Keratinocyte (primary cell): Measurements from ENCODE around the gene NCF2. TPM values are rescaled to one million over a fixed set of nuclear protein-coding genes. Genes with fewer than 3 reads are reported as not detected.

Source experiments
- DNase-seq: peaks from one replicate; pipeline ENCODE4 v3.0.0-alpha.2; 2011; ENCODE audit warnings: low read depth, missing footprints, low spot score
- FAIRE-seq: peaks from 2 replicates; lab custom pipeline; 2011; peaks lifted over from hg19 to GRCh38; lab: Jason Lieb, UNC
- H2AFZ ChIP-seq: 2 replicates; pipeline ENCODE4 v1.6.0; 2012; ENCODE audit warnings: low read length, control low read depth, inconsistent platforms; ENCODE audit not compliant: control insufficient read depth
- H3K27ac ChIP-seq: 2 replicates; pipeline ENCODE4 v1.5.1; 2011; ENCODE audit warnings: low read length; ENCODE audit not compliant: control insufficient read depth, insufficient read depth
- H3K27me3 ChIP-seq: 3 replicates; pipeline ENCODE4 v1.6.0; 2011; ENCODE audit warnings: low read length; ENCODE audit not compliant: control insufficient read depth, insufficient read depth; ENCODE audit errors: extremely low read depth
- H3K36me3 ChIP-seq, 2 experiments: 2 replicates in 1 of 2; 3 replicates in 1 of 2; pipeline ENCODE4 v1.5.1; 2011; ENCODE audit warnings: low read length in 2 of 2, mild to moderate bottlenecking in 1 of 2; ENCODE audit not compliant: control insufficient read depth in 2 of 2, insufficient read depth in 2 of 2; ENCODE audit errors: extremely low read depth in 1 of 2
- H3K4me1 ChIP-seq: 3 replicates; pipeline ENCODE4 v1.5.1; 2011; ENCODE audit warnings: low read length; ENCODE audit not compliant: control insufficient read depth, insufficient read depth; ENCODE audit errors: extremely low read depth
- H3K4me2 ChIP-seq: 3 replicates; pipeline ENCODE4 v1.6.0; 2011; ENCODE audit warnings: low read depth, low read length; ENCODE audit not compliant: control insufficient read depth, insufficient read depth; ENCODE audit errors: extremely low read depth
- H3K4me3 ChIP-seq, 3 experiments: fragments of 200-600 bp in 1 of 3; sonication (generic) in 1 of 3; 2 replicates in 2 of 3; 3 replicates in 1 of 3; pipeline ENCODE4 v1.5.1; 2011 to 2016; ENCODE audit warnings: low read length in 3 of 3, mild to moderate bottlenecking in 3 of 3, control low read depth in 2 of 3, inconsistent platforms in 1 of 3, low read depth in 1 of 3, mixed read lengths in 1 of 3, mixed run types in 1 of 3, moderate library complexity in 1 of 3; ENCODE audit not compliant: control insufficient read depth in 2 of 3, insufficient read depth in 2 of 3; ENCODE audit errors: extremely low read depth in 1 of 3
- H3K79me2 ChIP-seq: 2 replicates; pipeline ENCODE4 v1.6.0; 2012; ENCODE audit warnings: low read length; ENCODE audit not compliant: control insufficient read depth, insufficient read depth
- H3K9ac ChIP-seq: 3 replicates; pipeline ENCODE4 v1.6.0; 2011; ENCODE audit warnings: low read length; ENCODE audit not compliant: control insufficient read depth, insufficient read depth; ENCODE audit errors: extremely low read depth
- H3K9me1 ChIP-seq: 3 replicates; pipeline ENCODE4 v1.6.0; 2011; ENCODE audit warnings: low read length; ENCODE audit not compliant: control insufficient read depth, insufficient read depth; ENCODE audit errors: extremely low read depth
- H3K9me3 ChIP-seq: 2 replicates; pipeline ENCODE4 v1.5.1; 2012; ENCODE audit warnings: low read depth, low read length; ENCODE audit not compliant: control insufficient read depth
- H4K20me1 ChIP-seq: 3 replicates; pipeline ENCODE4 v1.6.0; 2011; ENCODE audit warnings: low read length; ENCODE audit not compliant: control insufficient read depth, insufficient read depth; ENCODE audit errors: extremely low read depth
- EZH2 ChIP-seq: IDR thresholded peaks from one replicate; pipeline ENCODE4 v1.6.1; 2012; ENCODE audit warnings: inconsistent platforms, mild to moderate bottlenecking, low read length, moderate library complexity
- dilution Hi-C: fragments of 300-500 bp; cut with MboI; formaldehyde crosslinking; loops from one replicate; pipeline ENCODE4 v1.7.0; 2020; ENCODE audit warnings: low sequenced_read_pairs; ENCODE audit not compliant: extremely low pct_ligation_motif_present
- polyA plus RNA-seq, 5 experiments: library from polyadenylated mRNA; depleted of rRNA in 3 of 5; stranded (reverse) in 3 of 5; stranded (forward) in 1 of 5; unstranded in 1 of 5; fragments of >200 nt; gene quantifications; 1 replicate in 1 of 5; 2 replicates in 3 of 5; 3 replicates in 1 of 5; pipeline versions ENCODE4 v1.2.1 to v1.2.3, GENCODE V29; 2011 to 2012; ENCODE audit warnings: missing spikeins in 2 of 5, low read depth in 1 of 5, low replicate concordance in 1 of 5
- TF ChIP-seq, protein P1 (sequence below), 3 experiments: IDR thresholded peaks in 1 of 3; conservative IDR thresholded peaks in 1 of 3; optimal IDR thresholded peaks in 1 of 3; 2 replicates in 2 of 3; 3 replicates in 1 of 3; pipeline versions ENCODE3 to v1.5.1; 2011; ENCODE audit warnings: low read length in 3 of 3, mild to moderate bottlenecking in 3 of 3, moderate library complexity in 2 of 3, control low read depth in 1 of 3, inconsistent platforms in 1 of 3; ENCODE audit not compliant: insufficient read depth in 2 of 3; ENCODE audit errors: extremely low read depth in 1 of 3

Gene NCF2
- polyA plus RNA-seq, 1 donor (not counting 4 experiments of a cell fraction or from before 2014, with no cell fraction given): 9.2 TPM

DNA sequence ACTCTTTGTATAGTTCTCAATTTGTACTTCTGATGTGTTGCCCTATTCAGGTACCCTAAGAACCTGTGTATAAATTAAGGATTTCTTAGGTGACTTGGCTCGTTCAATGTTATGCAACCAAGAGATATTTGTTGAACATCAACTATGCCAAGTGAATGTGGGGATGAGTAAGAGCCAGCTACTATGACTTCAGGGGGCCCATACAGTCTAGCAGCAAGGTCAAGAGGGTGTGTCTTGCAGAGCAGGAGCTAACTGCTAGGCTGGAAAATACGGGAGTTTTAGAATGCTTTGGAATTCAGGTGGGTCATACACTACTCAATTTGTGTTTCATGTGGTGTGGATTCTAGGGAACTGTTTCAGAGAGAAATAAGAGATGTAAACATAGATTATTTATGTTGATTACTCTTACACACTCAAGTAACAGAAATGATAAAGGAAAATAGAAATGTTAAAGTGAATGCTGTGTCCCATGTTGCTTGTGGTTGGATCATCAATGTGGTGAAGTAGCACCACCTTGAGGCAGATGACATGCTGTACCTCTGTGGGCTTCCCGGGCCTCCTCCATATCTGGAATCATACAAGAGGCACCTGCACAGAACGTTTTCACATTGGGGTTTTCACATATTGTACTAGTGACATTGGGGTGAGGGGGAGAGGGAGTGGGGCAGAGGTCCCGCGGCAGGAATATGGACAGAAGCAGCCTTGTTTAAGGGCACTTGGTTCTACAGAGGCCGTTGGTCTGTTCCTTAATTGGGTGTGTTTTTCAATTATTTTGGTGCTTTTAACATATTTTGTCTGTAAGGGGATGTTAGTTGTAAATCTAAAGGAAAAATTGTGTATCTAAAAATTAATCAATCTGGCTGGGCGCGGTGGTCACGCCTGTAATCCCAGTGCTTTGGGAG lies 32.9 kb upstream of the NCF2 start:
- dilution Hi-C loops: no loop called here
- peak overlapping the region; percentile 70 for H3K27ac ChIP-seq
- H3K27me3 ChIP-seq: no peaks in the 10 kb centered on the region

DNA sequence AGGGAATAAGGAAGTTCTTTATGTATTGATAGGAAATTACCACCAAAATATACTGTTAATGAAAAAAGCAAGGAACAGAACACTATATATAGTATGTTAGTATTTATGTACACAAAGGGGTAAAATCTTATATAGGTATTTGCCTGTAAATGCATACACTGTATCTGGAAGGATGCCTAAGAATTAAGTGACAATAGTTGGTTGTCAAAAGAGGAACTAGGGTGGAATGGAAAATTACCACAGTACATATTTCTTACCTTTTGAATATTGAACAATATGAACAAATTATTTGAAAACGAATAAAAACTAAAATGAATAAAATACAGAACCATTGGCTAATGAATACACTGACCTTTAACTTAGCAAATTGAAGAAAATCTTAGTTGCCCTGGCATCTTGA lies 31.8 kb upstream of the NCF2 start:
- H3K27me3 ChIP-seq: no peaks in the 10 kb centered on the region
- dilution Hi-C loops: no loop called here
- no peaks in the 10 kb centered on the region for H4K20me1 ChIP-seq
- no peak for DNase-seq
- H3K9me3 ChIP-seq: no peaks in the 10 kb centered on the region
- H2AFZ ChIP-seq: no peak overlapping the region
- no peaks in the 10 kb centered on the region for H3K9me1 ChIP-seq
- peaks cover 3 to 4% of the 10 kb centered on the region in 2 experiments for H3K36me3 ChIP-seq
- no peak overlapping the region for H3K27ac ChIP-seq
- H3K4me3 ChIP-seq: no peak overlapping the region
- no peak for FAIRE-seq
- no peak overlapping the region for H3K9ac ChIP-seq
- peaks cover 26% of the 10 kb centered on the region for H3K4me1 ChIP-seq
- TF ChIP-seq, protein P1, sequence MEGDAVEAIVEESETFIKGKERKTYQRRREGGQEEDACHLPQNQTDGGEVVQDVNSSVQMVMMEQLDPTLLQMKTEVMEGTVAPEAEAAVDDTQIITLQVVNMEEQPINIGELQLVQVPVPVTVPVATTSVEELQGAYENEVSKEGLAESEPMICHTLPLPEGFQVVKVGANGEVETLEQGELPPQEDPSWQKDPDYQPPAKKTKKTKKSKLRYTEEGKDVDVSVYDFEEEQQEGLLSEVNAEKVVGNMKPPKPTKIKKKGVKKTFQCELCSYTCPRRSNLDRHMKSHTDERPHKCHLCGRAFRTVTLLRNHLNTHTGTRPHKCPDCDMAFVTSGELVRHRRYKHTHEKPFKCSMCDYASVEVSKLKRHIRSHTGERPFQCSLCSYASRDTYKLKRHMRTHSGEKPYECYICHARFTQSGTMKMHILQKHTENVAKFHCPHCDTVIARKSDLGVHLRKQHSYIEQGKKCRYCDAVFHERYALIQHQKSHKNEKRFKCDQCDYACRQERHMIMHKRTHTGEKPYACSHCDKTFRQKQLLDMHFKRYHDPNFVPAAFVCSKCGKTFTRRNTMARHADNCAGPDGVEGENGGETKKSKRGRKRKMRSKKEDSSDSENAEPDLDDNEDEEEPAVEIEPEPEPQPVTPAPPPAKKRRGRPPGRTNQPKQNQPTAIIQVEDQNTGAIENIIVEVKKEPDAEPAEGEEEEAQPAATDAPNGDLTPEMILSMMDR (optimal IDR thresholded peaks at IDR 0.05 in 1 of 3, IDR thresholded peaks at IDR 0.05 in 1 of 3, conservative IDR thresholded peaks at IDR 0.05 in 1 of 3; ENCODE audit: extremely low read depth in 1 of 3, insufficient read depth in 2 of 3, low read length in 3 of 3): no peak
- no peak for TF ChIP-seq EZH2
- H3K79me2 ChIP-seq: no peaks in the 10 kb centered on the region
- no peak overlapping the region for H3K4me2 ChIP-seq

More for the DNA sequence above, 32.9 kb upstream of the NCF2 start:
- Histone ChIP-seq H3K9me3 (no peaks in the 10 kb centered on the region), H3K4me1 (peaks cover 26% of the 10 kb centered on the region), H3K36me3 (peaks cover 6 to 7% of the 10 kb centered on the region in 2 experiments), H2AFZ (no peak overlapping the region), H4K20me1 (no peaks in the 10 kb centered on the region), H3K4me3 (no peak overlapping the region), H3K9ac (peak overlapping the region; percentile 47), H3K79me2 (peaks cover 2% of the 10 kb centered on the region), H3K9me1 (no peaks in the 10 kb centered on the region), H3K4me2 (peak overlapping the region; percentile 50)
- TF ChIP-seq, protein P1 (optimal IDR thresholded peaks at IDR 0.05 in 1 of 3, IDR thresholded peaks at IDR 0.05 in 1 of 3, conservative IDR thresholded peaks at IDR 0.05 in 1 of 3; ENCODE audit: extremely low read depth in 1 of 3, insufficient read depth in 2 of 3, low read length in 3 of 3): peak; percentile 73 to 94 (median 86)
- TF ChIP-seq EZH2: no peak
- FAIRE-seq (peak; percentile 84), DNase-seq (no peak)
